H1 (cell line): ENCODE data around the gene LHFPL2. TPM values are rescaled to one million over a fixed set of nuclear protein-coding genes. Genes with fewer than 3 reads are reported as not detected.

ENCODE experiments used
- CTCF ChIA-PET: fragments of 300-600 bp; sonication (Branson Sonifier 250); formaldehyde crosslinking; loops from one replicate; lab custom pipeline; 2021; ENCODE audit not compliant: partially characterized antibody; lab: Charles Lee
- POLR2A ChIA-PET: fragments of 300-600 bp; sonication (Branson Sonifier 250); formaldehyde crosslinking; loops from one replicate; lab custom pipeline; 2021; ENCODE audit warnings: inconsistent platforms; ENCODE audit not compliant: partially characterized antibody; lab: Charles Lee
- DNase-seq, 2 experiments: peaks; one replicate each; pipeline versions ENCODE4 v3.0.0 to v3.0.0-alpha.2; 2010 to 2022; ENCODE audit warnings: low spot score in 2 of 2, low read depth in 1 of 2, mixed read lengths in 1 of 2
- FAIRE-seq: peaks from 2 replicates; lab custom pipeline; 2011; peaks lifted over from hg19 to GRCh38; lab: Jason Lieb, UNC
- H2AFZ ChIP-seq: 2 replicates; pipeline ENCODE4 v1.8.1; 2012; ENCODE audit warnings: low read length, inconsistent platforms
- H2AK5ac ChIP-seq: 2 replicates; pipeline ENCODE4 v1.6.1; 2013; ENCODE audit warnings: low read depth, low read length
- H2BK120ac ChIP-seq: replicated peaks from 2 replicates; pipeline ENCODE3; 2013; ENCODE audit warnings: low read depth, low read length, inconsistent platforms
- H2BK12ac ChIP-seq: 2 replicates; pipeline ENCODE4 v1.6.1; 2013; ENCODE audit warnings: low read depth, low read length
- H2BK15ac ChIP-seq: 2 replicates; pipeline ENCODE4 v1.6.1; 2013; ENCODE audit warnings: low read length
- H2BK20ac ChIP-seq: 2 replicates; pipeline ENCODE4 v1.6.1; 2013; ENCODE audit warnings: low read length
- H2BK5ac ChIP-seq: 2 replicates; pipeline ENCODE4 v1.6.1; 2013; ENCODE audit warnings: low read depth, low read length
- H3K14ac ChIP-seq: 2 replicates; pipeline ENCODE4 v1.6.1; 2013; ENCODE audit warnings: inconsistent platforms; ENCODE audit not compliant: insufficient read length
- H3K18ac ChIP-seq: 2 replicates; pipeline ENCODE4 v1.6.1; 2013; ENCODE audit warnings: low read length; ENCODE audit errors: extremely low read depth
- H3K23ac ChIP-seq: 2 replicates; pipeline ENCODE4 v1.6.1; 2013; ENCODE audit warnings: inconsistent platforms; ENCODE audit not compliant: insufficient read length
- H3K23me2 ChIP-seq: 2 replicates; pipeline ENCODE4 v1.6.1; 2013; ENCODE audit warnings: low read depth, low read length
- H3K27ac ChIP-seq: 2 replicates; pipeline ENCODE4 v1.6.1; 2011; ENCODE audit warnings: low read depth, low read length, inconsistent platforms
- H3K27me3 ChIP-seq, 4 experiments: replicated peaks in 1 of 4; 1 replicate in 1 of 4; 2 replicates in 3 of 4; pipeline versions ENCODE4 v1.6.1 to v1.8.1; 2011 to 2013; ENCODE audit warnings: low read length in 3 of 4, mild to moderate bottlenecking in 3 of 4, inconsistent platforms in 2 of 4, mixed read lengths in 2 of 4, moderate library complexity in 1 of 4; ENCODE audit not compliant: control insufficient read depth in 3 of 4, insufficient read depth in 3 of 4; ENCODE audit errors: extremely low read depth in 1 of 4
- H3K36me3 ChIP-seq, 4 experiments: 2 replicates each; pipeline versions ENCODE4 v1.6.1 to v1.8.1; 2011 to 2013; ENCODE audit warnings: mild to moderate bottlenecking in 4 of 4, low read length in 3 of 4, moderate library complexity in 2 of 4, control low read depth in 1 of 4, inconsistent platforms in 1 of 4; ENCODE audit not compliant: insufficient read depth in 4 of 4, control insufficient read depth in 2 of 4
- H3K4ac ChIP-seq: replicated peaks from 2 replicates; pipeline ENCODE3; 2013; ENCODE audit warnings: low read length, low read depth, mixed read lengths, inconsistent platforms; ENCODE audit not compliant: insufficient read length
- H3K4me1 ChIP-seq, 4 experiments: replicated peaks in 1 of 4; 1 replicate in 1 of 4; 2 replicates in 3 of 4; pipeline versions ENCODE4 v1.6.1 to v1.8.1; 2011 to 2013; ENCODE audit warnings: low read length in 3 of 4, inconsistent platforms in 2 of 4, mixed read lengths in 1 of 4; ENCODE audit not compliant: insufficient read depth in 4 of 4, control insufficient read depth in 3 of 4
- H3K4me2 ChIP-seq, 2 experiments: 2 replicates each; pipeline versions ENCODE4 v1.6.1 to v1.8.1; 2011 to 2013; ENCODE audit warnings: low read depth in 2 of 2, low read length in 2 of 2, control low read depth in 1 of 2, inconsistent platforms in 1 of 2, mild to moderate bottlenecking in 1 of 2; ENCODE audit not compliant: insufficient read depth in 1 of 2
- H3K4me3 ChIP-seq, 4 experiments: fragments of 200-600, 300-600 bp in 1 of 4; sonication (generic), shearing (Covaris generic), sonication (Bioruptor Twin) in 1 of 4; 2 replicates each; pipeline versions ENCODE4 v1.5.1 to v1.8.1; 2011 to 2016; ENCODE audit warnings: low read length in 4 of 4, low read depth in 3 of 4, control low read depth in 2 of 4, inconsistent platforms in 2 of 4, mild to moderate bottlenecking in 2 of 4, mixed read lengths in 1 of 4, moderate library complexity in 1 of 4; ENCODE audit not compliant: insufficient read depth in 2 of 4; ENCODE audit errors: extremely low read depth in 1 of 4
- H3K56ac ChIP-seq: replicated peaks from 2 replicates; pipeline ENCODE3; 2013; ENCODE audit warnings: low read depth, mild to moderate bottlenecking, mixed read lengths, low read length, inconsistent platforms; ENCODE audit not compliant: insufficient read length
- H3K79me1 ChIP-seq: 2 replicates; pipeline ENCODE4 v1.6.1; 2013; ENCODE audit warnings: low read depth, low read length, control low read depth
- H3K79me2 ChIP-seq, 2 experiments: 2 replicates each; pipeline versions ENCODE4 v1.6.1 to v1.8.1; 2012 to 2013; ENCODE audit warnings: low read length in 2 of 2, mild to moderate bottlenecking in 2 of 2, inconsistent platforms in 1 of 2; ENCODE audit not compliant: insufficient read depth in 2 of 2, control insufficient read depth in 1 of 2
- H3K9ac ChIP-seq, 4 experiments: replicated peaks in 1 of 4; 1 replicate in 1 of 4; 2 replicates in 3 of 4; pipeline versions ENCODE4 v1.6.1 to v1.8.1; 2011 to 2013; ENCODE audit warnings: low read depth in 3 of 4, low read length in 3 of 4, control low read depth in 2 of 4, mild to moderate bottlenecking in 2 of 4, moderate library complexity in 2 of 4, inconsistent platforms in 1 of 4; ENCODE audit errors: extremely low read depth in 1 of 4
- H3K9me3 ChIP-seq, 2 experiments: 2 replicates each; pipeline versions ENCODE4 v1.6.1 to v1.8.1; 2012 to 2013; ENCODE audit warnings: mild to moderate bottlenecking in 2 of 2, moderate library complexity in 2 of 2, control low read depth in 1 of 2, inconsistent platforms in 1 of 2, low read depth in 1 of 2, low read length in 1 of 2, mixed read lengths in 1 of 2; ENCODE audit not compliant: insufficient read depth in 2 of 2
- H4K20me1 ChIP-seq, 2 experiments: replicated peaks in 1 of 2; 2 replicates each; pipeline versions ENCODE3 to v1.8.1; 2011 to 2013; ENCODE audit warnings: inconsistent platforms in 2 of 2, low read length in 2 of 2, mild to moderate bottlenecking in 1 of 2; ENCODE audit not compliant: insufficient read depth in 2 of 2, control insufficient read depth in 1 of 2
- H4K5ac ChIP-seq: 2 replicates; pipeline ENCODE4 v1.6.1; 2013; ENCODE audit warnings: low read length, low read depth, mixed read lengths, inconsistent platforms; ENCODE audit not compliant: insufficient read length
- H4K8ac ChIP-seq: 2 replicates; pipeline ENCODE4 v1.8.0; 2013; ENCODE audit warnings: mild to moderate bottlenecking, moderate library complexity, low read length, inconsistent platforms; ENCODE audit not compliant: insufficient read depth; ENCODE audit errors: extremely low read depth
- H4K91ac ChIP-seq: replicated peaks from 2 replicates; pipeline ENCODE3; 2013; ENCODE audit warnings: low read length, mixed read lengths, inconsistent platforms; ENCODE audit not compliant: insufficient read length
- ATF2 ChIP-seq: IDR thresholded peaks from 2 replicates; pipeline ENCODE4 v1.6.1; 2012; ENCODE audit warnings: low read length, inconsistent platforms
- BACH1 ChIP-seq: IDR thresholded peaks from 2 replicates; pipeline ENCODE4 v1.6.1; 2012; ENCODE audit warnings: low read length, improper control_type of control experiment
- CREB1 ChIP-seq: IDR thresholded peaks from 2 replicates; pipeline ENCODE4 v1.6.1; 2012; ENCODE audit warnings: inconsistent platforms
- E2F6 ChIP-seq: IDR thresholded peaks from 2 replicates; pipeline ENCODE4 v1.6.1; 2012; ENCODE audit warnings: inconsistent platforms
- GTF2F1 ChIP-seq: IDR thresholded peaks from 2 replicates; pipeline ENCODE4 v1.6.1; 2012; ENCODE audit warnings: low read depth, low read length, improper control_type of control experiment, borderline replicate concordance
- HDAC6 ChIP-seq: IDR thresholded peaks from one replicate; pipeline ENCODE4 v1.7.1; 2012; ENCODE audit warnings: low read depth, mild to moderate bottlenecking, inconsistent platforms, low read length, moderate library complexity
- JUN ChIP-seq: IDR thresholded peaks from 2 replicates; pipeline ENCODE4 v1.6.1; 2011; ENCODE audit warnings: low read depth, mild to moderate bottlenecking, improper control_type of control experiment, low read length
- MAFK ChIP-seq: IDR thresholded peaks from 2 replicates; pipeline ENCODE4 v1.6.1; 2012; ENCODE audit warnings: low read depth, mild to moderate bottlenecking, improper control_type of control experiment, low read length
- RBBP5 ChIP-seq: IDR thresholded peaks from 2 replicates; pipeline ENCODE4 v1.7.1; 2012; ENCODE audit warnings: low read depth, mild to moderate bottlenecking, inconsistent platforms, low read length, moderate library complexity, borderline replicate concordance
- SIRT6 ChIP-seq: IDR thresholded peaks from one replicate; pipeline ENCODE4 v1.7.1; 2012; ENCODE audit warnings: low read length, inconsistent platforms
- SRF ChIP-seq: IDR thresholded peaks from 2 replicates; pipeline ENCODE4 v1.6.1; 2011; ENCODE audit warnings: mild to moderate bottlenecking, low read depth, low read length, moderate library complexity
- TEAD4 ChIP-seq: IDR thresholded peaks from 2 replicates; pipeline ENCODE4 v1.6.1; 2012; ENCODE audit warnings: low read depth, low read length, inconsistent platforms, mixed read lengths
- YY1 ChIP-seq: IDR thresholded peaks from 2 replicates; pipeline ENCODE4 v1.6.1; 2011; ENCODE audit warnings: low read depth, mild to moderate bottlenecking, low read length
- WGBS, 2 experiments: shearing (Covaris generic) in 1 of 2; methylation state at CpG; one replicate each; pipeline versions ENCODE4 v1.1.6 to v1.1.7; 2013 to 2015; ENCODE audit warnings: low lambda C conversion rate in 2 of 2, mixed read lengths in 2 of 2, inconsistent platforms in 1 of 2, low coverage in 1 of 2, missing lambda C conversion rate in 1 of 2; ENCODE audit not compliant: insufficient replicate concordance in 2 of 2, insufficient coverage in 1 of 2, insufficient read length in 1 of 2; ENCODE audit errors: extremely low coverage in 1 of 2, missing lambda C conversion rate in 1 of 2; 5-methylcytosine and 5-hydroxymethylcytosine counted together
- polyA plus RNA-seq, 7 experiments: library from polyadenylated mRNA; depleted of rRNA in 3 of 7; stranded (reverse) in 5 of 7; unstranded in 2 of 7; fragments of >200 nt in 5 of 7; fragments of 200-250 nt in 2 of 7; gene quantifications; 1 replicate in 5 of 7; 2 replicates in 1 of 7; 4 replicates in 1 of 7; pipeline versions ENCODE4 v1.2.1 to v1.2.3, GENCODE V29; 2011 to 2013; ENCODE audit warnings: missing spikeins in 2 of 7, mixed read lengths in 2 of 7
- total RNA-seq: library from RNA; stranded (reverse); fragmentation: NEBNext Ultra II Directional; extraction: Animal tissue kit (Norgen Biotek cat#: 25700); gene quantifications from 2 replicates; pipeline ENCODE4 v1.2.1, GENCODE V29; 2021

Gene LHFPL2
- total and polyA plus RNA-seq, 2 of the 8 experiments (the other 6 are each of a cell fraction or from before 2014, with no cell fraction given) = 9.6 to 43.0 TPM

- Histone ChIP-seq H3K79me2 (peaks cover 0 to 85% of the 10 kb centered on the region in 2 experiments; a peak in 3 of 4 replicates), H3K36me3 (peaks cover 4 to 25% (median 15%) of the 10 kb centered on the region in 4 experiments; a peak in 7 of 8 replicates), H3K18ac (no peak overlapping the region), H3K56ac (no peak overlapping the region), H2BK15ac (no peak overlapping the region), H3K4me2 (no peak overlapping the region), H3K9ac (no peak overlapping the region), H4K20me1 (peaks cover 8 to 16% of the 10 kb centered on the region in 2 experiments), H2AFZ (no peak overlapping the region), H2BK12ac (no peak overlapping the region), H2BK120ac (no peak overlapping the region), H3K14ac (no peak overlapping the region), H3K23ac (no peak overlapping the region), H2AK5ac (no peak overlapping the region), H2BK5ac (0 out of 2 replicates have a peak overlapping the region, but pooled peaks have one; percentile 3), H3K27me3 (no peaks in the 10 kb centered on the region), H2BK20ac (no peak overlapping the region), H3K4me3 (no peak overlapping the region), H3K4me1 (peaks cover 0 to 8% (median 4%) of the 10 kb centered on the region in 4 experiments; a peak in 3 of 7 replicates), H3K9me3 (no peaks in the 10 kb centered on the region), H4K5ac (no peak overlapping the region), H4K8ac (no peak overlapping the region), H3K79me1 (peaks cover 13% of the 10 kb centered on the region), H3K27ac (no peak overlapping the region; the same call in 1 of the 2 replicates), H3K23me2 (no peaks in the 10 kb centered on the region), H4K91ac (no peak overlapping the region), H3K4ac (no peak overlapping the region)
- no peak for FAIRE-seq
- POLR2A ChIA-PET = no interaction called here
- no peak for DNase-seq
- 79% methylated on average over 2 of the region's 2 CpGs; no CpG with 5 or more reads in 1 of the 2 experiments for WGBS, 2 experiments
- CTCF ChIA-PET = interaction anchor here (1.6 to 2.9 kb wide), 4 partner anchors 12 to 100 kb away, joined by 6 to 14 read pairs (median 11); no protein-coding TSS in a partner anchor
- TF ChIP-seq GTF2F1 = no peak
- TF ChIP-seq SIRT6 = no peak
- TF ChIP-seq SRF = no peak
- TF ChIP-seq JUN = no peak
- no peak for TF ChIP-seq ATF2
- TF ChIP-seq E2F6 = no peak
- no peak for TF ChIP-seq RBBP5
- TF ChIP-seq YY1 = no peak
- TF ChIP-seq HDAC6 = no peak
- TF ChIP-seq CREB1 = no peak
- TF ChIP-seq TEAD4 = no peak
- no peak for TF ChIP-seq MAFK
- no peak for TF ChIP-seq BACH1
Observed at GRCh38 chr5:78633700-78634099, 14.9 kb downstream of the LHFPL2 start.
